ENCODE results near the gene NXT2. TPM values are rescaled to one million over a fixed set of nuclear protein-coding genes. Genes with fewer than 3 reads are reported as not detected.

Gene NXT2
- total and polyA plus RNA-seq, 9 of the 15 experiments (the other 6 are each of a cell fraction or from before 2014, with no cell fraction given) = 6.1 to 29.6 (median 14.2) TPM

DNA sequence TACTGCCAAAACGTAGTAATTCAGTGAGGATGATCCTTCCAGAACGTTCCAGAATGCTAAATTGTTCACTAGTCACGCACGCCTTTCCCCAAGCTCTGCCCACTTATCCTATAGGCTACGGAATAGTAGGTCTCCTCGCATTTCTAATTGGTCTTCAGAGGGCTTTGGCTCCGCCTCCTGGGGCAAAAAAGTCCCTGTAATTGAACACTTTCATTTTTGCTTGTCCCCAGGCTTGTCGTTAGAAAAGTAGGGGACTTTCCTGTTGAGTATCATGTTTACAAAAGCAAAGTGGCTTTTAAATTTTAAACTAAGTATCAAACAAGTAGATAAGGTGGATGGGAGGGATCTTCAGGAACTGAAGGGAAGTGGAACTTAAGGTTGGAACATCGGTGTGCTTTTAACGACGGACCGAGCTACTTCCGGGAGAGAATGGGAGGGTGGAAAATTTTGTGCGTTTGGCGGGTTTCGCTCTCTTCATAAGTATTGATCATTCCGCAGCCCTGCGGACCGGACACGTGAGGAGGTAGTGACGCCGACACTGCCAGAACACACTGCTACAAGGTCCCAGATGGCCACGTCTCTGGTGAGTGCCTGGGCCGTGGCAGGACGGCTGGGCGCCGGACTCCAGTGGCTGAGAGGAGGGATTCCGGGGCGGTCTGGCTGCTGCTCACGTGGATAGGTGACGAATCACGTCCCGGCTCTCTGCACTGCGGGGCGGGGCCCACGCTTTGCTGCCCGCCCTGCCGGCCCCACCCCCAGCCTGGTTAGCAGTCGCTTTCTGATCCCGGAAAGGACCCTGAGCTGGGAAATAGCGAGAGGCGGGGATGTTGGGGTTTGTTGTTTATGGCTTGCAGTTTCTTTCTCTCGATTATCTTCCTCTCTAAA, at the start of gene NXT2 (continued):
- TF ChIP-seq MXD1 (CRISPR knock-in tag; IDR thresholded peaks at IDR 0.05; ENCODE audit: borderline replicate concordance, poor library complexity, severe bottlenecking) = no peak
- peak in 1 of 2 experiments; percentile 49; a peak in 1 of 4 replicates for TF ChIP-seq NRF1 (conservative IDR thresholded peaks at IDR 0.05 in 1 of 2, IDR thresholded peaks at IDR 0.05 in 1 of 2)
- no peak for TF ChIP-seq MCM5 (IDR thresholded peaks at IDR 0.05; ENCODE audit: low read depth)
- TF ChIP-seq BCOR (IDR thresholded peaks at IDR 0.05) = peak; percentile 22; the same call in 1 of the 2 replicates
- peak; percentile 46 for TF ChIP-seq NBN (IDR thresholded peaks at IDR 0.05; ENCODE audit: low read depth)
- TF ChIP-seq EHMT2 (IDR thresholded peaks at IDR 0.05) = peak; percentile 87
- no peak for TF ChIP-seq SAFB (IDR thresholded peaks at IDR 0.05; ENCODE audit: borderline replicate concordance, low read depth, low read length)
- 0 out of 2 replicates have a peak, but pooled peaks have one; percentile 20 for TF ChIP-seq CREB1 (IDR thresholded peaks at IDR 0.05)
- TF ChIP-seq CREB1 (CRISPR knock-in tag; IDR thresholded peaks at IDR 0.05) = no peak
- no peak for TF ChIP-seq SMARCC2 (IDR thresholded peaks at IDR 0.05; ENCODE audit: low read depth)
- no peak for TF ChIP-seq STAG1 (CRISPR knock-in tag; IDR thresholded peaks at IDR 0.05; ENCODE audit: borderline replicate concordance)
- TF ChIP-seq STAT5A (IDR thresholded peaks at IDR 0.05; ENCODE audit: borderline replicate concordance, low read length) = no peak; the same call in 1 of the 2 replicates
- TF ChIP-seq TAF9B (IDR thresholded peaks at IDR 0.05; ENCODE audit: partially characterized antibody) = peak; percentile 83
- TF ChIP-seq, protein P1, sequence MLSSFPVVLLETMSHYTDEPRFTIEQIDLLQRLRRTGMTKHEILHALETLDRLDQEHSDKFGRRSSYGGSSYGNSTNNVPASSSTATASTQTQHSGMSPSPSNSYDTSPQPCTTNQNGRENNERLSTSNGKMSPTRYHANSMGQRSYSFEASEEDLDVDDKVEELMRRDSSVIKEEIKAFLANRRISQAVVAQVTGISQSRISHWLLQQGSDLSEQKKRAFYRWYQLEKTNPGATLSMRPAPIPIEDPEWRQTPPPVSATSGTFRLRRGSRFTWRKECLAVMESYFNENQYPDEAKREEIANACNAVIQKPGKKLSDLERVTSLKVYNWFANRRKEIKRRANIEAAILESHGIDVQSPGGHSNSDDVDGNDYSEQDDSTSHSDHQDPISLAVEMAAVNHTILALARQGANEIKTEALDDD (IDR thresholded peaks at IDR 0.05) = peak; percentile 30; the same call in 1 of the 2 replicates
- peak; percentile 10; the same call in 1 of the 2 replicates for TF ChIP-seq NCOR1 (IDR thresholded peaks at IDR 0.05)
- TF ChIP-seq BRD9 (IDR thresholded peaks at IDR 0.05; ENCODE audit: low read depth, partially characterized antibody) = peak; percentile 61
- no peak for TF ChIP-seq PCBP1 (IDR thresholded peaks at IDR 0.05; ENCODE audit: low read depth, low read length, poor library complexity, severe bottlenecking)
- 0 out of 2 replicates have a peak, but pooled peaks have one; percentile 31 for TF ChIP-seq MBD2 (IDR thresholded peaks at IDR 0.05; ENCODE audit: borderline replicate concordance, low read depth)
- TF ChIP-seq SIN3A (IDR thresholded peaks at IDR 0.05; ENCODE audit: borderline replicate concordance in 2 of 2, control insufficient read depth in 1 of 2, low read depth in 2 of 2, low read length in 2 of 2) = peak in 1 of 2 experiments; percentile 50; a peak in 1 of 4 replicates
- peak; percentile 92 for TF ChIP-seq POLR2G (IDR thresholded peaks at IDR 0.05; ENCODE audit: low read depth, low read length)
- peak; percentile 76 for TF ChIP-seq ETV1 (tag; conservative IDR thresholded peaks at IDR 0.05; ENCODE audit: low read depth)
- 0 out of 4 replicates have a peak, but pooled peaks of 1 of the 2 experiments have one; percentile 41 for TF ChIP-seq ARNT (IDR thresholded peaks at IDR 0.05)
- TF ChIP-seq, protein P2, sequence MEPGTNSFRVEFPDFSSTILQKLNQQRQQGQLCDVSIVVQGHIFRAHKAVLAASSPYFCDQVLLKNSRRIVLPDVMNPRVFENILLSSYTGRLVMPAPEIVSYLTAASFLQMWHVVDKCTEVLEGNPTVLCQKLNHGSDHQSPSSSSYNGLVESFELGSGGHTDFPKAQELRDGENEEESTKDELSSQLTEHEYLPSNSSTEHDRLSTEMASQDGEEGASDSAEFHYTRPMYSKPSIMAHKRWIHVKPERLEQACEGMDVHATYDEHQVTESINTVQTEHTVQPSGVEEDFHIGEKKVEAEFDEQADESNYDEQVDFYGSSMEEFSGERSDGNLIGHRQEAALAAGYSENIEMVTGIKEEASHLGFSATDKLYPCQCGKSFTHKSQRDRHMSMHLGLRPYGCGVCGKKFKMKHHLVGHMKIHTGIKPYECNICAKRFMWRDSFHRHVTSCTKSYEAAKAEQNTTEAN (CRISPR knock-in tag; IDR thresholded peaks at IDR 0.05) = no peak
- no peak for TF ChIP-seq RAD21 (CRISPR knock-in tag; conservative IDR thresholded peaks at IDR 0.05 in 1 of 2, IDR thresholded peaks at IDR 0.05 in 1 of 2)
